ENCODE measurements around the gene ENPP1. TPM values are rescaled to one million over a fixed set of nuclear protein-coding genes. Genes with fewer than 3 reads are reported as not detected.

ENPP1 gene
- polyA plus RNA-seq, 1 of the 3 experiments (the other 2 are of a cell fraction) = not detected

DNA sequence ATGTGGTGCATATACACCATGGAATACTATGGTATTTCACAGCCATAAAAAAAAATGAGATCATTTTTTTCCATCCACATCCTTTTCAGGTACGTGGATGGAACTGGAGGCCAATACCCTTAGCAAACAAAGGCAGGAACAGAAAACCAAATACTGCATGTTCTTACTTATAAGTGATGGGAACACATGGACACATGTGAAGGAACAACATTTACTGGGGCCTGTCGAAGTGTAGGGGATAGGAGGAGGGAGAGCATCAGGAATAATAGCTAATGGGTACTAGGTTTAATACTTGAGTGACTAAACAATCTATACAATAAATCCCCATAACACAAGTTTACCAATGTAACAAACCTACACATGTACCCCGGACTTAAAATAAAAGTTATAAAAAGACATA is 112.8 kb downstream of the ENPP1 start (continued):
- TF ChIP-seq RXRA (IDR thresholded peaks at IDR 0.05; ENCODE audit: borderline replicate concordance, low read depth) (no peak), MAX (IDR thresholded peaks at IDR 0.05; ENCODE audit: low read depth) (no peak), EP300 (IDR thresholded peaks at IDR 0.05; ENCODE audit: borderline replicate concordance in 1 of 2, low read depth in 1 of 2, low read length in 1 of 2) (no peak), TAF1 (IDR thresholded peaks at IDR 0.05; ENCODE audit: borderline replicate concordance, low read depth, low read length) (no peak), SMC3 (IDR thresholded peaks at IDR 0.05; ENCODE audit: low read depth, low read length) (no peak)
- TF ChIP-seq, protein P1, sequence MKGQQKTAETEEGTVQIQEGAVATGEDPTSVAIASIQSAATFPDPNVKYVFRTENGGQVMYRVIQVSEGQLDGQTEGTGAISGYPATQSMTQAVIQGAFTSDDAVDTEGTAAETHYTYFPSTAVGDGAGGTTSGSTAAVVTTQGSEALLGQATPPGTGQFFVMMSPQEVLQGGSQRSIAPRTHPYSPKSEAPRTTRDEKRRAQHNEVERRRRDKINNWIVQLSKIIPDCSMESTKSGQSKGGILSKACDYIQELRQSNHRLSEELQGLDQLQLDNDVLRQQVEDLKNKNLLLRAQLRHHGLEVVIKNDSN (IDR thresholded peaks at IDR 0.05; ENCODE audit: borderline replicate concordance, low read depth) = no peak

DNA sequence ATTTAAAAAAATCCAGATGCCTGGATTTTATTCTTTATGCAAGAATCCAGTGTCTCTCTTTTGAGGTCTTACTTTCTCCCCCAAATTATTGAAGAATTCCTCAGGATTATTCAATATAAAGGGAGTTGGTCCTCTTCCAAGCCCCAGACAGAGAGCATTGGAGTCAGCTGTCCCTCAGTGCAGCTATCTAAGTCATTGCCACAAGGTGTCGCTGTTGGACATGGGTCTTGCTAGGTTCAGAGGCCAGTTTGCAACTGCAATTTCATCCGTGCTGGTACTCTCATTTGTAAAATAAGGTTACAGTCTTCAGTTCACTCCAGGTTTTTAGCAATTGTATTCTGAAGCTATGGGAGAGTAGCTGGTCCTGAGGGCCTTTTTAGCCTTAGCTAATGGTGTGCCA is 115.5 kb downstream of the ENPP1 start:
- no peaks in the 10 kb centered on the region for H3K36me3 ChIP-seq (replicated peaks in 1 of 2; ENCODE audit: control insufficient read depth in 1 of 2, insufficient read depth in 2 of 2, low read length in 1 of 2)
- H3K9me2 ChIP-seq = no peaks in the 10 kb centered on the region
- H3K9me3 ChIP-seq = peaks cover 14% of the 10 kb centered on the region
- no peaks in the 10 kb centered on the region for H3K79me2 ChIP-seq (ENCODE audit: insufficient read depth)
- peak; percentile 37 for DNase-seq
- no peak overlapping the region for H3K27ac ChIP-seq (ENCODE audit: low read depth in 2 of 2, low read length in 1 of 2)
- TF ChIP-seq RAD21 (IDR thresholded peaks at IDR 0.05; ENCODE audit: low read length) (peak; percentile 45), TAF1 (IDR thresholded peaks at IDR 0.05; ENCODE audit: borderline replicate concordance, low read depth, low read length) (no peak), GATA2 (CRISPR knock-in tag; IDR thresholded peaks at IDR 0.05) (no peak), IRF3 (IDR thresholded peaks at IDR 0.05; ENCODE audit: low read depth, low read length) (no peak), FOXJ3 (CRISPR knock-in tag; IDR thresholded peaks at IDR 0.05) (no peak), CTCF (IDR thresholded peaks at IDR 0.05) (peak; percentile 66)
- TF ChIP-seq, protein P2, sequence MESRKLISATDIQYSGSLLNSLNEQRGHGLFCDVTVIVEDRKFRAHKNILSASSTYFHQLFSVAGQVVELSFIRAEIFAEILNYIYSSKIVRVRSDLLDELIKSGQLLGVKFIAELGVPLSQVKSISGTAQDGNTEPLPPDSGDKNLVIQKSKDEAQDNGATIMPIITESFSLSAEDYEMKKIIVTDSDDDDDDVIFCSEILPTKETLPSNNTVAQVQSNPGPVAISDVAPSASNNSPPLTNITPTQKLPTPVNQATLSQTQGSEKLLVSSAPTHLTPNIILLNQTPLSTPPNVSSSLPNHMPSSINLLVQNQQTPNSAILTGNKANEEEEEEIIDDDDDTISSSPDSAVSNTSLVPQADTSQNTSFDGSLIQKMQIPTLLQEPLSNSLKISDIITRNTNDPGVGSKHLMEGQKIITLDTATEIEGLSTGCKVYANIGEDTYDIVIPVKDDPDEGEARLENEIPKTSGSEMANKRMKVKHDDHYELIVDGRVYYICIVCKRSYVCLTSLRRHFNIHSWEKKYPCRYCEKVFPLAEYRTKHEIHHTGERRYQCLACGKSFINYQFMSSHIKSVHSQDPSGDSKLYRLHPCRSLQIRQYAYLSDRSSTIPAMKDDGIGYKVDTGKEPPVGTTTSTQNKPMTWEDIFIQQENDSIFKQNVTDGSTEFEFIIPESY (IDR thresholded peaks at IDR 0.05; ENCODE audit: borderline replicate concordance, low read depth) = no peak
- ChIA-PET POLR2A (no interaction called here), CTCF (interaction anchor here (0.7 to 4.1 kb wide), 11 partner anchors 8 to 357 kb away, joined by 3 to 30 read pairs (median 3); no protein-coding TSS in a partner anchor)
- no peak overlapping the region for H3K9ac ChIP-seq
- 5% methylated on average over 2 of the region's 2 CpGs for WGBS (ENCODE audit: low lambda C conversion rate)
- H2AFZ ChIP-seq (ENCODE audit: low read depth) = no peak overlapping the region
- no peak overlapping the region for H3K4me2 ChIP-seq
- peaks cover 10% of the 10 kb centered on the region for H3F3A ChIP-seq (replicated peaks; ENCODE audit: insufficient read depth)
- H3K27me3 ChIP-seq (ENCODE audit: insufficient read depth) = no peaks in the 10 kb centered on the region
- no peaks in the 10 kb centered on the region for H3K4me1 ChIP-seq (ENCODE audit: control insufficient read depth in 1 of 2, insufficient read depth in 2 of 2, low read depth in 1 of 2, low read length in 1 of 2)
- H4K20me1 ChIP-seq (ENCODE audit: insufficient read depth) = no peaks in the 10 kb centered on the region
- H3K4me3 ChIP-seq (ENCODE audit: low read depth in 2 of 2, low read length in 1 of 2) = no peak overlapping the region; a peak in 1 of 4 replicates

All from SK-N-SH (cell line).